ENCODE data around the gene RIPK3.

GRCh38 chr14:24310646-24311604 is 28.9 kb downstream of the RIPK3 start, which contains the start of gene LTB4R:
- TF ChIP-seq CTCF (IDR thresholded peaks at IDR 0.05) (peak; percentile 7 to 51 (median 44)), POLR2A (IDR thresholded peaks at IDR 0.05) (peak in 1 of 2 donors; percentile 13)

Measured in Peyer's patch (tissue), 4 donors.